H1 (cell line): ENCODE measurements around the gene MTHFS. TPM values are rescaled to one million over a fixed set of nuclear protein-coding genes. Genes with fewer than 3 reads are reported as not detected.

Source experiments
- JUN ChIP-seq: IDR thresholded peaks from 2 replicates; pipeline ENCODE4 v1.6.1; 2011; ENCODE audit warnings: low read depth, mild to moderate bottlenecking, improper control_type of control experiment, low read length
- SIX5 ChIP-seq: IDR thresholded peaks from 2 replicates; pipeline ENCODE4 v1.6.1; 2011; ENCODE audit warnings: mild to moderate bottlenecking, low read depth, low read length
- TBP ChIP-seq: IDR thresholded peaks from 2 replicates; pipeline ENCODE4 v1.6.1; 2011; ENCODE audit warnings: low read depth, low read length, improper control_type of control experiment
- YY1 ChIP-seq: IDR thresholded peaks from 2 replicates; pipeline ENCODE4 v1.6.1; 2011; ENCODE audit warnings: low read depth, mild to moderate bottlenecking, low read length
- polyA plus RNA-seq, 7 experiments: library from polyadenylated mRNA; depleted of rRNA in 3 of 7; stranded (reverse) in 5 of 7; unstranded in 2 of 7; fragments of >200 nt in 5 of 7; fragments of 200-250 nt in 2 of 7; gene quantifications; 1 replicate in 5 of 7; 2 replicates in 1 of 7; 4 replicates in 1 of 7; pipeline versions ENCODE4 v1.2.1 to v1.2.3, GENCODE V29; 2011 to 2013; ENCODE audit warnings: missing spikeins in 2 of 7, mixed read lengths in 2 of 7
- total RNA-seq: library from RNA; stranded (reverse); fragmentation: NEBNext Ultra II Directional; extraction: Animal tissue kit (Norgen Biotek cat#: 25700); gene quantifications from 2 replicates; pipeline ENCODE4 v1.2.1, GENCODE V29; 2021

MTHFS gene
- total and polyA plus RNA-seq, 2 of the 8 experiments (the other 6 are each of a cell fraction or from before 2014, with no cell fraction given), result 27.3 to 37.2 TPM

DNA sequence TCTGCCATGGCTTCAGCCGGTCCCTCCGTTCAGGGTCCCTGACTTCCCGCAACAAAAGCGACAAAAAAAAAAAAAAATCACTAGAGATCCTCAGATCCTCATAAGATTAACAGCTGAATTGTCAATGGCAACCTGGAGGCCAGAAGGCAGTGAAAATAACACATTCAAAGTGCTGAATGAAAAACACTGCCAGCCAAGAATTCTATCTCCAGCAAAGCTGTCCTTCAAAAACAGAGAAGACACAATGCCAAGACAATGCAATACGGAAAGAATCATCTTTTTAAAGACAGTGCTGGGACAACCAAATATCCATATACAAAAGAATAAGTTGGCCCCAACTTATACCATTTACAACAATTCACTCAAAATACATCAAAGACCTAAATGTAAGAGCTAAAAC, 21.6 kb downstream of the MTHFS start (continued):
- TF ChIP-seq TBP (no peak), JUN (no peak), SIX5 (no peak), YY1 (no peak)
